AG04450 (cell line): ENCODE measurements around the gene METTL8. TPM values are rescaled to one million over a fixed set of nuclear protein-coding genes. Genes with fewer than 3 reads are reported as not detected.

Experiments
- CTCF ChIA-PET: fragments of 300-600, 350-600 bp; formaldehyde crosslinking; extraction: SDS; loops from one replicate; lab custom pipeline; 2022; ENCODE audit warnings: antibody characterized with exemption, inconsistent platforms; lab: Charles Lee
- POLR2A ChIA-PET: fragments of 350-600 bp; formaldehyde crosslinking; extraction: SDS; loops from one replicate; lab custom pipeline; 2021; ENCODE audit warnings: antibody characterized with exemption, inconsistent platforms; lab: Yijun Ruan, JAX
- DNase-seq: peaks from one replicate; pipeline ENCODE4 v3.0.0-alpha.2; 2011; ENCODE audit warnings: low read depth, low spot score
- H3K27ac ChIP-seq: one replicate; pipeline ENCODE4 v1.5.1; 2012; ENCODE audit warnings: low read depth, low read length, control low read depth
- H3K27me3 ChIP-seq: one replicate; pipeline ENCODE4 v1.6.0; 2012; ENCODE audit warnings: low read length; ENCODE audit not compliant: control insufficient read depth, insufficient read depth
- H3K4me3 ChIP-seq: 2 replicates; pipeline ENCODE4 v1.5.1; 2011; ENCODE audit warnings: mild to moderate bottlenecking, low read depth, low read length, control low read depth
- H3K9me3 ChIP-seq: 2 replicates; pipeline ENCODE4 v1.5.1; 2012; ENCODE audit warnings: low read length; ENCODE audit not compliant: control insufficient read depth, insufficient read depth
- CTCF ChIP-seq: IDR thresholded peaks from 2 replicates; pipeline ENCODE4 v1.5.1; 2011; ENCODE audit warnings: low read depth, low read length, control low read depth, inconsistent platforms
- polyA plus RNA-seq: library from polyadenylated mRNA; depleted of rRNA; stranded (reverse); fragments of >200 nt; gene quantifications from 2 replicates; pipeline ENCODE4 v1.2.3, GENCODE V29; 2011

Gene METTL8
- polyA plus RNA-seq, 1 experiment, result 25.9 TPM

- Histone ChIP-seq H3K4me3 (no peak overlapping the region), H3K27me3 (no peaks in the 10 kb centered on the region), H3K9me3 (peaks cover 5% of the 10 kb centered on the region), H3K27ac (no peak overlapping the region)
- DNase-seq, result no peak
- no peak for TF ChIP-seq CTCF
- POLR2A ChIA-PET, result interaction anchor here (0.7 kb wide), 1 partner anchor 8 kb away, joined by 5 read pairs; no protein-coding TSS in a partner anchor
- CTCF ChIA-PET, result no interaction called here
Measured at GRCh38 chr2:171310889-171311288, 122.9 kb downstream of the METTL8 start.

- POLR2A ChIA-PET, result interaction anchor here (0.7 kb wide), 1 partner anchor 9 kb away, joined by 5 read pairs; no protein-coding TSS in a partner anchor
- Histone ChIP-seq H3K27ac (no peak overlapping the region), H3K27me3 (no peaks in the 10 kb centered on the region), H3K9me3 (peaks cover 5% of the 10 kb centered on the region), H3K4me3 (no peak overlapping the region)
- DNase-seq, result no peak
- CTCF ChIA-PET, result no interaction called here
- no peak for TF ChIP-seq CTCF
Measured at GRCh38 chr2:171309455-171310286, 124.1 kb downstream of the METTL8 start.

- ChIA-PET POLR2A (no interaction called here), CTCF (no interaction called here)
- TF ChIP-seq CTCF, result no peak
- Histone ChIP-seq H3K27ac (no peak overlapping the region), H3K9me3 (peaks cover 5% of the 10 kb centered on the region), H3K4me3 (no peak overlapping the region), H3K27me3 (no peaks in the 10 kb centered on the region)
- DNase-seq, result no peak
Measured at GRCh38 chr2:171308280-171309054, 125.3 kb downstream of the METTL8 start.

- Histone ChIP-seq H3K9me3 (peaks cover 5% of the 10 kb centered on the region), H3K4me3 (no peak overlapping the region), H3K27ac (no peak overlapping the region), H3K27me3 (no peaks in the 10 kb centered on the region)
- TF ChIP-seq CTCF, result no peak
- ChIA-PET CTCF (no interaction called here), POLR2A (no interaction called here)
- DNase-seq, result no peak
Measured at GRCh38 chr2:171307560-171307959, 126.2 kb downstream of the METTL8 start.
